ENCODE results near the gene PRUNE1.
A peak's percentile ranks its signal among the peaks of the same experiment; 100 is the strongest.

Gene PRUNE1

GRCh38 chr1:151050051-151050688, 41.9 kb downstream of the PRUNE1 start:
- no peak for DNase-seq (ENCODE audit: low spot score)

GRCh38 chr1:151051356-151052009, 43.2 kb downstream of the PRUNE1 start:
- no peak for DNase-seq (ENCODE audit: low spot score)

- no peak for DNase-seq (ENCODE audit: low spot score)
These were observed 46.8 kb downstream of the PRUNE1 start for GRCh38 chr1:151054971-151055547.

GRCh38 chr1:151055581-151055980, 47.3 kb downstream of the PRUNE1 start:
- DNase-seq (ENCODE audit: low spot score), result no peak

GRCh38 chr1:151056149-151056548, 47.9 kb downstream of the PRUNE1 start:
- DNase-seq (ENCODE audit: low spot score), result no peak

GRCh38 chr1:151058692-151059091, 50.4 kb downstream of the PRUNE1 start:
- no peak for DNase-seq (ENCODE audit: low spot score)

GRCh38 chr1:151059109-151060006, 51.1 kb downstream of the PRUNE1 start, which contains the start of gene CDC42SE1:
Gene CDC42SE1 (minus strand): TSS chr1:151059622. CDS start chr1:151055730, 3,892 bp downstream.
- DNase-seq (ENCODE audit: low spot score), result peak; percentile 87

- no peak for DNase-seq (ENCODE audit: low spot score)
These were observed 51.9 kb downstream of the PRUNE1 start, which contains the start of gene MLLT11 for GRCh38 chr1:151060007-151060656. Gene MLLT11 (plus strand): TSS chr1:151060397. CDS start chr1:151067225, 6,828 bp downstream.

- no peak for DNase-seq (ENCODE audit: low spot score)
These were observed 52.6 kb downstream of the PRUNE1 start for GRCh38 chr1:151060657-151061421.

GRCh38 chr1:151061704-151062103, 53.5 kb downstream of the PRUNE1 start:
- DNase-seq (ENCODE audit: low spot score), result no peak

- no peak for DNase-seq (ENCODE audit: low spot score)
These were observed 54.6 kb downstream of the PRUNE1 start for GRCh38 chr1:151062741-151063371.

- peak; percentile 78 for DNase-seq (ENCODE audit: low spot score)
These were observed 56.9 kb downstream of the PRUNE1 start for GRCh38 chr1:151065089-151065645.

- no peak for DNase-seq (ENCODE audit: low spot score)
These were observed 58.9 kb downstream of the PRUNE1 start for GRCh38 chr1:151067185-151067584.

- DNase-seq (ENCODE audit: low spot score), result no peak
These were observed 60.8 kb downstream of the PRUNE1 start for GRCh38 chr1:151069103-151069486.

GRCh38 chr1:151070474-151071276, 62.4 kb downstream of the PRUNE1 start, which contains the start of gene GABPB2:
Gene GABPB2 (plus strand): TSS chr1:151070761. CDS start chr1:151088190, 17,429 bp downstream.
- DNase-seq (ENCODE audit: low spot score), result peak; percentile 87

GRCh38 chr1:151072224-151072623, 64.0 kb downstream of the PRUNE1 start:
- DNase-seq (ENCODE audit: low spot score), result no peak

Measured in COLO829 (cell line).